Measurements from ENCODE around the gene AGMO.
"Not testable (repeated sequence)": the region's sequence is repeated elsewhere in the genome, so short reads cannot be mapped to it uniquely, and the experiment has no call there.

Gene AGMO

DNA sequence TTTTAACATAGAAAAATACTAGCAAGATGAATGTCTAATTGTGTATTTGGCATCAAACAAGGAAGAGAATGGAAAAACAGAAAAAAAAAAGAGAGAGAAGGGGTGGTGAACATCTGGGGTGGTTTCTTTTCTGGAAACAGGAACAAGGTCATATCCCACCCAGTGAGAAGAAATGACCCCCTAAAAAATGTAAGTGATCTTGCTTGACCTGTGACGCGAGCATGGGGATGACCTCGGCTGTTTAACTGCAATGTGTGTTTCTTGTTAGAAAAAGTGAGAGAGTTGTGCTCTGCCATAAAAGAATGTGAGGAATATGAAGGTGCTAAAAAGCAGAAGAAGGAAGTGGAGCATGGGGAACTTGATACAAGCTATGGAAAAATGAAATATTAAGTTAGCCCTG, 258.5 kb downstream of the AGMO start:
- H3K4me3 ChIP-seq (ENCODE audit: low read length), result no peak overlapping the region
- no peak for DNase-seq (ENCODE audit: low read depth)
- TF ChIP-seq, protein P1, sequence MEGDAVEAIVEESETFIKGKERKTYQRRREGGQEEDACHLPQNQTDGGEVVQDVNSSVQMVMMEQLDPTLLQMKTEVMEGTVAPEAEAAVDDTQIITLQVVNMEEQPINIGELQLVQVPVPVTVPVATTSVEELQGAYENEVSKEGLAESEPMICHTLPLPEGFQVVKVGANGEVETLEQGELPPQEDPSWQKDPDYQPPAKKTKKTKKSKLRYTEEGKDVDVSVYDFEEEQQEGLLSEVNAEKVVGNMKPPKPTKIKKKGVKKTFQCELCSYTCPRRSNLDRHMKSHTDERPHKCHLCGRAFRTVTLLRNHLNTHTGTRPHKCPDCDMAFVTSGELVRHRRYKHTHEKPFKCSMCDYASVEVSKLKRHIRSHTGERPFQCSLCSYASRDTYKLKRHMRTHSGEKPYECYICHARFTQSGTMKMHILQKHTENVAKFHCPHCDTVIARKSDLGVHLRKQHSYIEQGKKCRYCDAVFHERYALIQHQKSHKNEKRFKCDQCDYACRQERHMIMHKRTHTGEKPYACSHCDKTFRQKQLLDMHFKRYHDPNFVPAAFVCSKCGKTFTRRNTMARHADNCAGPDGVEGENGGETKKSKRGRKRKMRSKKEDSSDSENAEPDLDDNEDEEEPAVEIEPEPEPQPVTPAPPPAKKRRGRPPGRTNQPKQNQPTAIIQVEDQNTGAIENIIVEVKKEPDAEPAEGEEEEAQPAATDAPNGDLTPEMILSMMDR (conservative IDR thresholded peaks at IDR 0.05; ENCODE audit: low read length), result no peak

DNA sequence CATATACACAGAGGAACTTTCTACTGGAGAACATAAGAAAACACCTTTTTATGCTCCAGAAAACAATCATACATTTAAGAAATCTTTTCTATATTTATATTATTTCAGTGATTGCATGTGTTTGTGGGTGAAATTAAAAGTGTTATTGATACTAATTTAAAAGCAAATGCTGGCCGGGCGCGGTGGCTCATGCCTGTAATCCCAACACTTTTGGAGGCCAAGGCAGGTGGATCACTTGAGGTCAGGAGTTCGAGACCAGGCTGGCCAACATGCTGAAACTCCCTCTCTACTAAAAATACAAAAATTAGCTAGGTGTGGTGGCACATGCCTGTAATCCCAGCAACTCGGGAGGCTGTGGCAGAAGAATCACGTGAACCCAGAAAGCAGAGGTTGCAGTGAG, 260.8 kb downstream of the AGMO start:
- not testable (repeated sequence) for H3K4me3 ChIP-seq (ENCODE audit: low read length); DNase-seq (ENCODE audit: low read depth)

DNA sequence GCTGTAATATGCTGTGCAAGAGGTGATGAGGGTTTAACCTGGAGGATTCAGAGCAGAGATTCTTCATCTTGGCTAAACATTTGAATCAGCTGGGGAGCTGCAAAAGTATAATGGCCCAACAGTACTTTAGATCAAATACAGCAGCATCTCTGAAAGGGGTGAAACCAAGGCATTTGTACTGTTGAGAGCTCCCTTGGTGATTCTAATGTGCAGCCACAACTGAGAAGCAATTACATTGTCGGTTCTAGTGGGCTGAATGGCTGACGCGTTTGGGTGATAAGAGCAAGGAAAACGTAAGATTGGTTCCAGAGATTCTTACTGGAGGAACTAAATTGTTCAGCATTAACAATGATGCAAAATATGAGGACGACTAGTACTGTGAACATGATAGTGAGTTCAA, 269.7 kb downstream of the AGMO start:
- no peak for DNase-seq (ENCODE audit: low read depth)
- TF ChIP-seq, protein P1 (conservative IDR thresholded peaks at IDR 0.05; ENCODE audit: low read length), result no peak

GRCh38 chr7:15291699-15292098, 270.1 kb downstream of the AGMO start:
- TF ChIP-seq, protein P1 (conservative IDR thresholded peaks at IDR 0.05; ENCODE audit: low read length), result no peak
- no peak for DNase-seq (ENCODE audit: low read depth)
- no peak overlapping the region for H3K4me3 ChIP-seq (ENCODE audit: low read length)

More for the DNA sequence above, 269.7 kb downstream of the AGMO start:
- no peak overlapping the region for H3K4me3 ChIP-seq (ENCODE audit: low read length)

DNA sequence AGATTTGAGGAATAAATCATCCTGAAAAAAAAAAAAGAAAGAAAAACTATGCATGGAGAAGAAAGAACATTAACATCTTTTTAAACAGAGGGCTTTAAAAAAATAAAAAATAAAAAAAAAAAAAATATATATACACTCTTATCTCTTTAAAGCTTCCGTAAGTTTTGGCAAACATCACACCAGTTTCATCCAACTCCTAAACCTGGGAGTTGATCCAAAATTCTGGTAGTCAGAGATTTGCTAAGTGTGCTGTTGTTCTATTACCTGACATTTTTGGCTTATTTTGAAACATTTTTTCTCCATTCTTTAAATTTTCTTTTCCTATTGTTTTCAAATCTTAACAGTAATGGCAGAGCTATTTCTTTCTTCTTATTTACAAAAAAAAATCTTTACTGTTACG, 273.1 kb downstream of the AGMO start:
- no peak overlapping the region for H3K4me3 ChIP-seq (ENCODE audit: low read length)
- no peak for DNase-seq (ENCODE audit: low read depth)
- TF ChIP-seq, protein P1 (conservative IDR thresholded peaks at IDR 0.05; ENCODE audit: low read length), result no peak

- H3K4me3 ChIP-seq (ENCODE audit: low read length), result no peak overlapping the region
- TF ChIP-seq, protein P1 (conservative IDR thresholded peaks at IDR 0.05; ENCODE audit: low read length), result no peak
- no peak for DNase-seq (ENCODE audit: low read depth)
Measured at GRCh38 chr7:15284396-15284795, 277.4 kb downstream of the AGMO start.

GRCh38 chr7:15280078-15280733, 281.6 kb downstream of the AGMO start:
- no peak overlapping the region for H3K4me3 ChIP-seq (ENCODE audit: low read length)
- no peak for DNase-seq (ENCODE audit: low read depth)
- TF ChIP-seq, protein P1 (conservative IDR thresholded peaks at IDR 0.05; ENCODE audit: low read length), result no peak

Data from AG10803 (cell line).